A673 (cell line): ENCODE results near the gene YWHAH. TPM values are rescaled to one million over a fixed set of nuclear protein-coding genes. Genes with fewer than 3 reads are reported as not detected.

ENCODE experiments used
- BruUV-seq: library from RNA; stranded (reverse); fragments of 400-500 nt; replicated peaks from 2 replicates; lab custom pipeline; 2021; lab: Mats Ljungman, UMichigan
- CTCF ChIA-PET: fragments of 300-600 bp; sonication (Branson Sonifier 250); formaldehyde crosslinking; loops from one replicate; lab custom pipeline; 2022; ENCODE audit warnings: antibody characterized with exemption; lab: Charles Lee
- POLR2A ChIA-PET: fragments of 300-600 bp; sonication (Branson Sonifier 250); formaldehyde crosslinking; loops from one replicate; lab custom pipeline; 2022; ENCODE audit warnings: antibody characterized with exemption; ENCODE audit not compliant: low non-redundant PET; lab: Charles Lee
- DNase-seq: peaks from one replicate; pipeline ENCODE4 v3.0.0-alpha.2; 2015; ENCODE audit warnings: low spot score
- H3K27ac ChIP-seq: fragments of 200-600 bp; sonication (generic); 2 replicates; pipeline ENCODE4 v1.5.1; 2016; ENCODE audit warnings: mixed run types, low read depth, mild to moderate bottlenecking, mixed read lengths, antibody characterized with exemption, low read length; ENCODE audit not compliant: poor library complexity, severe bottlenecking
- H3K27me3 ChIP-seq: fragments of 200-600 bp; sonication (generic); replicated peaks from 2 replicates; pipeline ENCODE4 v1.6.1; 2017; ENCODE audit warnings: mixed run types, low read depth, mild to moderate bottlenecking, mixed read lengths, antibody characterized with exemption, low read length; ENCODE audit not compliant: insufficient read depth, poor library complexity
- H3K36me3 ChIP-seq: fragments of 200-600 bp; sonication (generic); 2 replicates; pipeline ENCODE4 v1.6.1; 2016; ENCODE audit warnings: mixed run types, mild to moderate bottlenecking, mixed read lengths, antibody characterized with exemption, low read length; ENCODE audit not compliant: insufficient read depth, poor library complexity, severe bottlenecking
- H3K4me1 ChIP-seq: fragments of 200-600 bp; sonication (generic); 2 replicates; pipeline ENCODE4 v1.6.1; 2017; ENCODE audit warnings: mixed run types, mild to moderate bottlenecking, mixed read lengths, antibody characterized with exemption, low read length; ENCODE audit not compliant: insufficient read depth, poor library complexity, severe bottlenecking
- H3K4me3 ChIP-seq: fragments of 200-600 bp; sonication (generic); 2 replicates; pipeline ENCODE4 v1.5.1; 2016; ENCODE audit warnings: low read depth, mixed run types, mild to moderate bottlenecking, mixed read lengths, low read length; ENCODE audit not compliant: poor library complexity, severe bottlenecking
- H3K9me3 ChIP-seq: fragments of 200-600 bp; sonication (generic); 2 replicates; pipeline ENCODE4 v1.6.1; 2016; ENCODE audit warnings: mixed run types, low read depth, mild to moderate bottlenecking, mixed read lengths, antibody characterized with exemption, low read length; ENCODE audit not compliant: poor library complexity, severe bottlenecking
- EZH2 ChIP-seq: fragments of 200-600 bp; sonication (generic); IDR thresholded peaks from 2 replicates; pipeline ENCODE4 v1.6.1; 2017; ENCODE audit warnings: borderline replicate concordance, low read depth, mild to moderate bottlenecking, mixed read lengths, antibody characterized with exemption, low read length; ENCODE audit not compliant: poor library complexity, severe bottlenecking
- intact Hi-C: fragments of 100-400 bp; cut with micrococcal nuclease; formaldehyde crosslinking; loops from one replicate; pipeline ENCODE4 v1.10.0; 2022; ENCODE audit not compliant: unreplicated experiment
- total RNA-seq: library from RNA; stranded (reverse); gene quantifications from 2 replicates; pipeline ENCODE4 v1.2.3, GENCODE V29; 2021
- TF ChIP-seq, protein P1 (sequence below): fragments of 300-800, 200-600 bp; sonication (generic); conservative IDR thresholded peaks from 2 replicates; pipeline ENCODE4 v1.5.1; 2017; ENCODE audit warnings: low read depth, mild to moderate bottlenecking, antibody characterized with exemption, low read length, moderate library complexity, mixed read lengths

YWHAH gene
- total RNA-seq, 1 experiment from 2014 or later = 177 TPM

DNA sequence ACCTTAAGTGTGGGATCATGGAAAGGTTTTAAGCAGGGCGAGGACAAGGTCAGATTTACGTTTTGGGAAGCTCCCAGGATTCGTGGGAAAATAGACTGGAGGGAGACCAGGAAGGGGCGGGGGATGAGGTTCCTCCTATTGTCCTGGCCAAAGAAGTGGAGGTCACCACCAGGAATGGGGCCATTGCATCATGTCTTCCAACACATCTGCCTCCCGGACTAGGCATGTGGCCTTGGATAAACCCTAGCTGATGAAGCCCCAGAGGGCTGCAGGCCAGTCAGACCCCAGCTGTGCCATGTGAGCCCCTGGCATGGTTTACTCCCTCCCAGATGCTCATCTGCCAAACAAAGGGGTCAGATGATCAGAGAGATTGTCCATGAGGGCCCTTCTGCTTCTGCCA is 11.5 kb upstream of the YWHAH start:
- CTCF ChIA-PET = no interaction called here
- POLR2A ChIA-PET = no interaction called here
- no TSS peak for BruUV-seq
- intact Hi-C loops = no loop called here
- no peak overlapping the region for H3K4me3 ChIP-seq
- TF ChIP-seq, protein P1, sequence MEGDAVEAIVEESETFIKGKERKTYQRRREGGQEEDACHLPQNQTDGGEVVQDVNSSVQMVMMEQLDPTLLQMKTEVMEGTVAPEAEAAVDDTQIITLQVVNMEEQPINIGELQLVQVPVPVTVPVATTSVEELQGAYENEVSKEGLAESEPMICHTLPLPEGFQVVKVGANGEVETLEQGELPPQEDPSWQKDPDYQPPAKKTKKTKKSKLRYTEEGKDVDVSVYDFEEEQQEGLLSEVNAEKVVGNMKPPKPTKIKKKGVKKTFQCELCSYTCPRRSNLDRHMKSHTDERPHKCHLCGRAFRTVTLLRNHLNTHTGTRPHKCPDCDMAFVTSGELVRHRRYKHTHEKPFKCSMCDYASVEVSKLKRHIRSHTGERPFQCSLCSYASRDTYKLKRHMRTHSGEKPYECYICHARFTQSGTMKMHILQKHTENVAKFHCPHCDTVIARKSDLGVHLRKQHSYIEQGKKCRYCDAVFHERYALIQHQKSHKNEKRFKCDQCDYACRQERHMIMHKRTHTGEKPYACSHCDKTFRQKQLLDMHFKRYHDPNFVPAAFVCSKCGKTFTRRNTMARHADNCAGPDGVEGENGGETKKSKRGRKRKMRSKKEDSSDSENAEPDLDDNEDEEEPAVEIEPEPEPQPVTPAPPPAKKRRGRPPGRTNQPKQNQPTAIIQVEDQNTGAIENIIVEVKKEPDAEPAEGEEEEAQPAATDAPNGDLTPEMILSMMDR = no peak
- no peak for TF ChIP-seq EZH2
- H3K27ac ChIP-seq = no peak overlapping the region
- no peaks in the 10 kb centered on the region for H3K27me3 ChIP-seq
- no peaks in the 10 kb centered on the region for H3K36me3 ChIP-seq
- no peaks in the 10 kb centered on the region for H3K9me3 ChIP-seq
- DNase-seq = no peak
- H3K4me1 ChIP-seq = no peaks in the 10 kb centered on the region

DNA sequence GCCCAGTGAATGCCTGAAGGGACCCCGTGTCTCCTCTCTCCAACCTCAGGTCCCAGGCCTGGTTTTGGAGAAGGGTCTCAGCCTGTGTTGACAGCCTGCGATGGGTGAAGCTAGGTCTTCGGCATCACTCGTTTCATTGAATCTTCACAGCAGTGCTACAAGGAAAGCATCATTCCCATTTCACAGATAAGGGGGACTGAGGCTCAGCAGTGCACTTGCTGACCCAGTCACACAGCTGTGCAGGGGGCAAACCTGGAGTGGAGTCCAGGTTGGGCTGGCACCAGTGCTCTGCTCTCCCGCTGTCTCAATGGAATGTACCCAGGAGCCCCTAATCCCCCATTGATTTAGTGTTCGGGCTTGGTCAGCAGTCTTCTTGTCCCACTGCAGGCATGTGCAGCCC is 10.9 kb upstream of the YWHAH start:
- no peak for TF ChIP-seq EZH2
- TF ChIP-seq, protein P1 = no peak
- Histone ChIP-seq H3K4me3 (no peak overlapping the region), H3K27ac (no peak overlapping the region), H3K27me3 (no peaks in the 10 kb centered on the region), H3K4me1 (no peaks in the 10 kb centered on the region), H3K9me3 (no peaks in the 10 kb centered on the region), H3K36me3 (no peaks in the 10 kb centered on the region)
- POLR2A ChIA-PET = no interaction called here
- intact Hi-C loops = no loop called here
- no TSS peak for BruUV-seq
- CTCF ChIA-PET = no interaction called here
- DNase-seq = no peak

DNA sequence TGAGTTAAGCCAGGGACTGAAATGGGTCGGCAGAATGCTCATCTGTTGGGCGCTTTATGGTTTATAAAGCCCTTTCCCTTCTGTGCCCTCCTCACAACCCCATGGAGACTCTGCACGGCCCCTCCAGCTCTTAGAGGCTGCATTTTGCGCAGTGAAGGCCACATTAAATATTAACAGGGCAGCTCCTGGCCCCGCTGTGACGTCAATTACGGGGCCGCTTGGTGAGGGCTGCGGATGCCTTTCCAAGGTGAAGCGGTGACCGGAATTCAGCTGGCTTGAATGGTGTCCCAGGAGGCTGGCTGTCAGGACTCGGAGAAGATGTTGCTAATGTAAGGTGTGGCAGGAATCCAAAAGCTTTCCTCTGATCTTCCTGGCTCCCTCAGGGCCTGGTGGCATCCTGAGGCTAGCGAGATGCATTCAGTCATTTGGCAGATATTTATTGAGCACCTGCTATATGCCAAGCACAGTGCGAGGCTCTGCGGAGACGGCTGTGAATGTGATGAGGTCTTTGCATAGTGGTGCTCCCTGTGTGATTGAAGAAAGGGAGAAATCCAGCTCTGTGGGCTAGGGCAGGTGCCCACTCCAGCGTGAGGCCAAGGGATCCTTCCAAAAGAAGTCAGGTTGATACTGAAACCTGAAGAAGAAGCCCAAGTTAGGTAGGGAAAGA is 10.4 kb upstream of the YWHAH start:
- no peaks in the 10 kb centered on the region for H3K36me3 ChIP-seq
- H3K9me3 ChIP-seq = no peaks in the 10 kb centered on the region
- H3K27ac ChIP-seq = no peak overlapping the region
- intact Hi-C loops = no loop called here
- H3K27me3 ChIP-seq = no peaks in the 10 kb centered on the region
- no peak for DNase-seq
- ChIA-PET CTCF (no interaction called here), POLR2A (no interaction called here)
- no TSS peak for BruUV-seq
- no peak overlapping the region for H3K4me3 ChIP-seq
- H3K4me1 ChIP-seq = no peaks in the 10 kb centered on the region
- TF ChIP-seq, protein P1 = no peak
- TF ChIP-seq EZH2 = no peak
